ENCODE data around the gene LRP1B.

LRP1B gene

GRCh38 chr2:140683658-140684057 lies 1447.2 kb downstream of the LRP1B start:
- no peak for TF ChIP-seq CTCF (IDR thresholded peaks at IDR 0.05; ENCODE audit: low read depth, low read length)
- no peak for DNase-seq (ENCODE audit: extremely low read depth, low read depth)

GRCh38 chr2:140680862-140681261 lies 1450.0 kb downstream of the LRP1B start:
- no peak for DNase-seq (ENCODE audit: extremely low read depth, low read depth)

GRCh38 chr2:140679752-140680151 lies 1451.1 kb downstream of the LRP1B start:
- no peak for DNase-seq (ENCODE audit: extremely low read depth, low read depth)
- TF ChIP-seq CTCF (IDR thresholded peaks at IDR 0.05; ENCODE audit: low read depth, low read length), result no peak

More at GRCh38 chr2:140680862-140681261, 1450.0 kb downstream of the LRP1B start:
- TF ChIP-seq CTCF (IDR thresholded peaks at IDR 0.05; ENCODE audit: low read depth, low read length), result no peak

GRCh38 chr2:140669911-140670310 lies 1460.9 kb downstream of the LRP1B start:
- TF ChIP-seq CTCF (IDR thresholded peaks at IDR 0.05; ENCODE audit: low read depth, low read length), result no peak
- DNase-seq (ENCODE audit: extremely low read depth, low read depth), result no peak

- DNase-seq (ENCODE audit: extremely low read depth, low read depth), result no peak
- no peak for TF ChIP-seq CTCF (IDR thresholded peaks at IDR 0.05; ENCODE audit: low read depth, low read length)
These were observed 1463.6 kb downstream of the LRP1B start for GRCh38 chr2:140667203-140667602.

- TF ChIP-seq CTCF (IDR thresholded peaks at IDR 0.05; ENCODE audit: low read depth, low read length), result no peak
These were observed 1468.3 kb downstream of the LRP1B start for GRCh38 chr2:140662504-140662903.

GRCh38 chr2:140658760-140659692 lies 1471.8 kb downstream of the LRP1B start:
- TF ChIP-seq CTCF (IDR thresholded peaks at IDR 0.05; ENCODE audit: low read depth, low read length), result no peak
- no peak for DNase-seq (ENCODE audit: extremely low read depth, low read depth)

More at GRCh38 chr2:140662504-140662903, 1468.3 kb downstream of the LRP1B start:
- DNase-seq (ENCODE audit: extremely low read depth, low read depth), result no peak

Data from AG09319 (cell line).